Measurements from ENCODE around the gene IQSEC1.

DNA sequence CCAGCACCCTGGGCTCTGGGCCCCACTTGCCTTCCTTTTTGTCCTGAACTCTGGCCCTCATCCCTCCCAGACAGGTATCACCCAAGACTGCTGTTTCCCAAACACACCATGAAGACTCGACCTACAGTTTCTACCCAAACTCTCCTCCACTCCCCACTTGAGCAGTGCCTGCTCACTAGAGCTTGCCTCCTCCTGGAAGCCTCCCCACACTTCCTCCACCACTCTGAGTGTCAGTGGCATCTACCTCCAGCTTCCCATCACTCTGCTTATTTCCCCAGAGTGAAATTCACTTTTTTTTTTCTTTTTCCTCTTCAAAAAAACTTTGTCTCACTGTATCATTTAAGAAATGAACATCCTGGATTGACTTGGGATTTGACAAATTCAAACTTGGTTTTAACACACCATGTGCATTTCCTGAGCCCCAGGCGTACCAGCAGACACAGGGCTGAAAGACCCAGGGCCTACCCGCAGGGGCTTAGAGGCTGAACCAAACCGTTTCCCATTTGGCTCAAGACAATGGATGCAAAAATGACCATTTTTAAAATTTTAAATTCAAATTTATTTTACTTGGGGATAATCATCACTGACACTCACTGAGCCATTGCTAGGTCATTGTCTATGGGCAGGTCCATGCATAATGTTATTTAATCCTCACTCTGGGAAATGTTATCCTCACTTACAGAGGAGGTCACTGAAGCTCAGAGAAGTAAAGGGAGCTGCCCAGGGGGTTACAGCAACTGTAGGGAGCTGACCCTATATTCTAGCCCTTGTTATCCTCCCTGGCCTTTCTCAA lies 62.3 kb downstream of the IQSEC1 start:
- TF ChIP-seq EZH2 (IDR thresholded peaks at IDR 0.05; ENCODE audit: low read length), result no peak
- TF ChIP-seq, protein P1, sequence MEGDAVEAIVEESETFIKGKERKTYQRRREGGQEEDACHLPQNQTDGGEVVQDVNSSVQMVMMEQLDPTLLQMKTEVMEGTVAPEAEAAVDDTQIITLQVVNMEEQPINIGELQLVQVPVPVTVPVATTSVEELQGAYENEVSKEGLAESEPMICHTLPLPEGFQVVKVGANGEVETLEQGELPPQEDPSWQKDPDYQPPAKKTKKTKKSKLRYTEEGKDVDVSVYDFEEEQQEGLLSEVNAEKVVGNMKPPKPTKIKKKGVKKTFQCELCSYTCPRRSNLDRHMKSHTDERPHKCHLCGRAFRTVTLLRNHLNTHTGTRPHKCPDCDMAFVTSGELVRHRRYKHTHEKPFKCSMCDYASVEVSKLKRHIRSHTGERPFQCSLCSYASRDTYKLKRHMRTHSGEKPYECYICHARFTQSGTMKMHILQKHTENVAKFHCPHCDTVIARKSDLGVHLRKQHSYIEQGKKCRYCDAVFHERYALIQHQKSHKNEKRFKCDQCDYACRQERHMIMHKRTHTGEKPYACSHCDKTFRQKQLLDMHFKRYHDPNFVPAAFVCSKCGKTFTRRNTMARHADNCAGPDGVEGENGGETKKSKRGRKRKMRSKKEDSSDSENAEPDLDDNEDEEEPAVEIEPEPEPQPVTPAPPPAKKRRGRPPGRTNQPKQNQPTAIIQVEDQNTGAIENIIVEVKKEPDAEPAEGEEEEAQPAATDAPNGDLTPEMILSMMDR (optimal IDR thresholded peaks at IDR 0.05 in 1 of 3, IDR thresholded peaks at IDR 0.05 in 1 of 3, conservative IDR thresholded peaks at IDR 0.05 in 1 of 3; ENCODE audit: extremely low read depth in 1 of 3, insufficient read depth in 2 of 3, low read length in 3 of 3), result no peak
